GM19239 (cell line): ENCODE data around the gene EIF3D.
"Not testable (repeated sequence)": the region's sequence is repeated elsewhere in the genome, so short reads cannot be mapped to it uniquely, and the experiment has no call there.

Experiments used
- DNase-seq: peaks from one replicate; pipeline ENCODE4 v3.0.0; 2011; ENCODE audit warnings: low spot score; ENCODE audit not compliant: insufficient read length
- FAIRE-seq: peaks from 2 replicates; lab custom pipeline; 2011; peaks lifted over from hg19 to GRCh38; lab: Jason Lieb, UNC

Gene EIF3D

DNA sequence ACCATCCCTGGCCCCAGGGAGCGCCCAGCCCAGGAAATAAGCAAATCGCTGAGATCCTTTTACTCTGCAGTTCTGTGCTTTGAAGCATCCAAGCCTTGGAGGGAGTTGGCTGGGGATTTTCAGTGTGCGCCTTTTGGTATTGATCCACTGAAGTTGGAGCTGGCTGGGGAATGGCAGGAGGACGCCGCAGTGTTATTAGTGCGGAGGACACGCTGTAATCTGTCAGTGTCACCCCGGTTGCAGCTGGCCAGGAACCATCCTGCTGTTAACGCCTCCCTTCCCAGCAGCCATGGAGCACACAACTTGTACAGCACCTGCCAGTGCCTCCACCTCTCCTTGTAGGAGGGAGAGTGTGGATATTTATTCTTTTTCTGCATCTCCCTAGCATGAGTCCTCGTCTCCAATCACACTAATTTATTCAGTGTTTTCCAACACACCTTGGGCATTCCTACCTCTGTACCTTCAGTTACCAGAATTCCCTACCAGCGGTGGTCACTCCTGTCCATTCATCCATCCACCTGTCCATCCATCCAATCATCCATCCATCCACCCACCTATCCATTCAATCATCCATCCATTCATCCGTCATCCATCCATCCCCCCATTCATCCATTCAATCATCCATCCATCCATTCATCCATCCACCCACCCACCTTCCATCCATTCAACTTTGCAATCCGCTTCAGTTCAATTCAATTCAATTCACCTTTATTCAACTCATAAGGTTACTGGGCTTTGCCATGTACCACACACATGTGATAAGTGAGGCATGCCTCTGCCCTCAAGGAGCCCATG lies 21.9 kb upstream of the EIF3D start:
- FAIRE-seq (no peak), DNase-seq (no peak)

DNA sequence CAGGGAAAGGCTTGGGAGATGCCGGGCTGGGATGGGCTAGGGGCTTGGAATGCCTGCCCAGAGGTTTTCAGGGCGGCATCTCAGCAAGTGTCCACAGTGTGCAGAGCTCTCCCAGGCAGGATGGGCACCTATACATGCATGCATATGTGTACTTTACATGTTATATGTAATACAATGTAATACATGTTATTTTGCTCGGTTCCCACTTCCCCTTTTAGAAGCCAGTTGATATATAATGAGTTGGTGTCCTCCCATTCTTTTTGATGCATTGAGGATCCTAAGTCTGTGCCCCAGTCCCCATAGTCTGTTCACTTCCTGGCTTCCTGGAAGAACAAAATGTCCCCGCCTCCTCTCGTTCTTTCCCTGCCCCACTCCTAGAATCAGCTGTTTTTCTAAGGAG lies 20.1 kb upstream of the EIF3D start:
- DNase-seq, result no peak
- no peak for FAIRE-seq

DNA sequence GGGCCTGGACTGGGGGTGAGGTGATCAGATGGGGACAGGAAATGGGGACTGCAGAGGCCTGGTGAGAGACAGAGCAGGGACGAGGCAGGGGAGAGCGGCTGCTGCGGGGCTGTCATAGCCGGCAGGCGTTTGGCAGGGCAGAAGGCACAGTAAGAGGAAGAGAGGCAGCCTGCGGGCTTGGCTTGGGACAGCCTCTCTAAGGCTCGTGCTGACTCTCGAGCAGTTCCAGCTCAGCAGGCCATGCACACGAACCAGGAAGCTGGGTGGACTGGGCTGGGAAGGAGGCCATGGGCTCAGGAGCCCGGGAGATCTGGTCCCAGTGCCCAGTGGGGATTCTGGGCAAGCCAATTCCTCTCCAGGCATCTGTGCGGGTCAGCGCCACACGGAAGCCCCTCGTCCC lies 19.6 kb upstream of the EIF3D start:
- no peak for DNase-seq

DNA sequence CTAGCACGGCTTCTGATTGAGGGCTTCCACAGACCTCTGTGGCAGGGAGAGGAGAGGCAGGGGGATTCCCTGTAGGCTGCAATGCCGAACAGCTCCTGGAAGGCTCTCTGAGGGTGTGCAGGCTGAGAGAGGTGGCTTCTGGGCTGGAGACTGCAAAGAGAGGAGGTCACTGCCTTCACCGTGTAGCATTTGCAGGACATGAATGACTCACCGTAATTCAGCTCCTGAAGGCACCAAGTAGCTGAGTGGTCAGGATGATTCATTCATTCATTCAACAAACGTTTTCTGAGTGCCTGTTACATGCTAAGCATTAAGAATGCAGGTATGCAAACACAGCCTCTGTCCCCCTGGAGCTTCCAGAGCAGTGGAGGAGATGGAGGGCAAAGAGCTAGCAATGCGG lies 18.0 kb upstream of the EIF3D start:
- no peak for DNase-seq
- FAIRE-seq, result no peak

More for the DNA sequence above, 19.6 kb upstream of the EIF3D start:
- no peak for FAIRE-seq

DNA sequence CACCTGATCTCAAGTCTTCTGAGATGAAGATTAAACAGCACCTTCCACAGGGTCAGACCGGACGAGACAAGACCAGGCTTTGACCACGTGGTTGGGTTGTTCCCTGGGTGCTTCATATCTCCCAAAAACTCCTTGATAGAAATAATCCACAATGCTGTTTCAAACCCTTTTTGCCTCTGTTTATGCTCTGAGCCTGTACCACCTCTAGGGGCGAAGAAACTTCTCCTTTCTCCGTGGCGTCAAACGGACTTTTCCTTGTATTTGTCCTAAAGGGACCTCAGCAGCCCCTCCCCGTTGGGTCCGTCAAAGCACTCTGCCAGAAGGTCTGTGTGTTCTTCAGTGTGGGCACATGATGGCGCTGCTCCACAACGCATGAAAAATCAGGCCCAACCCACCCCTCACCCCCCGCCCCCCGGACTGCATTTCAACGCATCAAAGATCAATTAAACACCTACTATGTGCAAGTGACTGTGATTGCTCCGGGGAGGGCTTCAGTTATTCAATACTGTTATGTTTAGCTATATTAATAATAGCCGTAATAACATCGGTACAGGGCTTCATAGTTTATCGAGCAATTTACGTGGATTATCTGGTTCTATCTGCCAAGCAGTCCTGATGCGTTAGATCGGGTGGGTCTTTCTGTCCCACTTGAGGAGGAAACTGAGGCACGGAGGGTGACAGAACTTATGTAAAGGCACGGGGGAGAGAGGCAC lies 17.3 kb upstream of the EIF3D start:
- DNase-seq (no peak), FAIRE-seq (no peak)

DNA sequence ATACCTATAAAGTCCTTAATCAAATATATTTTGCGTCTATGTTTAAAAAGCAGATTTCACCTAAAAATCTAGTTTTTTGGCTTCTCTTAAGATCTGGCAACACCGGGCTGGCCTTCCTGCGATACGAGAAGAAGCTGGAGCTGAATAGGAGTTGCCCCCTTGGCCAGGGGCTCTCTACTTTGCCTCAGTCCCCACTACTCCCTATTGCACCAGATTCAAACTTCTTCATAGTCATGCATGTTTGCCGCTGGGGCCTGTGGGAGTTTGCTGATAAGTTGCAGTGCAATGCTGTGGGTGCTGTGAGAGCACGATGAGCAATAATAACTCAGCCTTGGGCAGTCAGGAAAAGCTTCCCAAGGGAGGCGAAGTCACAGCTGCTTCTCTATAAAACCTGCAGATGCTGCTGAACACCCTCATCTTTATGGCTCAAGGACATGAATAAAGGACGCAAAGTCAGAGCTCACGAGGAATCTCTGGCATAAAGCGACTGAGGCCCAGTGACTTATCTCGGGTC lies 15.2 kb upstream of the EIF3D start:
- no peak for DNase-seq
- FAIRE-seq, result no peak

DNA sequence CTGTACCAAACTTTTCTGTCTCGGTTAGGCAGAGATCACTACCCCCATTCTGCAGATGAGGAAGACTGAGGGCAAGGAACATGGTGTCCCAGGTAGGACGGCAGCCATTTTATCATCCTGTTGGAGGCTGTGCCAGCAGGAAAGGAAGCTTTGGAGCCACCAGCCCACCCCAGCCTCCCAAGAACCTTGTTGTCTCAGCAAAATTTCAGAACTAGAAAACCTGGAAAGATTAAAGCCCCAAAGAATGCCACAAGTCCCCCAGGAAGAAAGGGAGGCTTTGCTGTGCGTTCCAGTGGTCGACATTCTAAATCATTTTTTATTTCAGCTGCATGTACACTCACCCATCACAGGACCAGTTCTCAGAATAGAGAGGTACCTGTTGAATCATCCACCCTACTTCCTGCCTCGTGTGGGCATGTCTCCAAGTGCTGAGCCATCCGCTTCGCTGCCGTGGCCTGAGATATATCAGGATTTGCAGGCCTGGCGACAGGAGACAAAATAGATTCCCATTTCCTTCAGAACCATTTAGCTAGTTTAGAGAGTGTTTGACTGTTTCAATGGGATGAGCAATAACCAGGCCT lies 13.0 kb upstream of the EIF3D start:
- DNase-seq (no peak), FAIRE-seq (no peak)

DNA sequence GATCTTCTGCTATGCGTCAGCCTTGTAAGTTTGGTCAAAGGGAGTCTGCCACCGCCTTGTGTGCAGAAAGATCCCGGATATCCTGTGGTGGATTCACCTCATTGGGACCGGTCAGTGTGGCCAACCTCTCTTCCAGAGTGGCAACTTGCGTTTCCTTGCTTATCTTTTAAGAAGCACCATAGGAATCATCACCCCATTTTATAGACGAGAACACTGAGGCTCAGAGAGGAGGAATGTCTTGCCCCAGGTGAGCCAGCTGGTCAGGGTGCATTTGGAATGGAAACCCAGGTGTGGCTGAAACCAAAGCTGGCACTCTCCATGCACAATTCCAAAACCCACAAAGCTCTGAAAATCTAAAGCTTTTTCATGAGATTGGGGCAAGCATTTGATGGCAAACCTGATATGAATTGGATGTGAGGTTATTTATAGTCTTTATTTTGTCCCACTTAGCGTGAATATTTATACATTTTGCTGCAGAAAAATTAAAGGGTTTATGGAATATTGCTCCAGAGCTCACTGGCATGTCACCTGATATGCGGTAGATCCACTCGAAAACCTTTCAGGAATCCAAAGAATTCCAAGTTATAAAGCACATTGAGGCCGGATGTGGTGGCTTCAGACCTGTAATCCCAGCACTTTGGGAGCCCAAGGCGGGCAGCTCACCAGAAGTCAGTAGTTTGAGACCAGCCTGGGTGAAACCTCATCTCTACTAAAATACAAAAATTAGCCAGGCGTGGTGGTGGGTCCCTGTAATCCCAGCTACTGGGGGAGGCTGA lies 12.1 kb upstream of the EIF3D start:
- no peak for FAIRE-seq

DNA sequence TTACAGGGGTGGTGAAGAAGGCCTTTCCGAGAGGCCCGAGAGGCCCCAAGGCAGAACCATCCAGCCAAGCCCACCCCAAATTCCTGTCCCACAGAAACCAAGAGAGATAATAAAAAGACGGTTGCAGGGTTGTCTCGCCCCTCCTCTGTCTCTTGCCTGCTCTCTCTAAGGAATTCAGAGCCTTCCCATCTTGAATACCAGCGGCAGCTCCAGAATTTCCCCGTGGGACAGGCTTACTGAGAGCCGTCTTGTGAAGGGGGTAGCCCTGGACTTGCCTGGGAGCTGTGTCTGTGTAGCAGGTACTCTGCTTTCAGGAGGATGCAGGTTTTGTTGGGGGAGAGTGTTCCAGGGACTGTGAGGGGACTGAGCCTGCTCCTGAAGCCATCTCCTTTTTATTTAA lies 9.6 kb upstream of the EIF3D start:
- DNase-seq (no peak), FAIRE-seq (no peak)

More for the DNA sequence above, 12.1 kb upstream of the EIF3D start:
- no peak for DNase-seq

DNA sequence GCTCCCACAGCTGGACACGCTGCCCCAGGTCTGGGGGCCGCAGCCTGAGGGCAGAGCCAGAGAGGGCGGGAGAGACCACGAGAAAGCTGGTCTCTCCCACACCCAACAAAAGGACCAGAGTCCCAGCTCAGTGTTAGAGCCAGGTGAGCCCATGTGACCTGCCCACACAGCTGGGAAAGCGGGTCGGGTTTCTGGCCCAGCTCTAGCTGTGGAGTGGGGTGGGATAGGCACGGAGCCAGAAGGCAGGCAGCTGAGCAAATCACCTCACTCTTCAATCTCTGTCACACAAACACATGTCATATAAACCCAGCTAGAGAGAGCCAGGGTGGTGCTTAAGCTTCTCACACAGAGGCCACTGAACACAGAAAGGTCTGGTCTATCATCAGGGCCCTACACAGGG lies 7.8 kb upstream of the EIF3D start:
- FAIRE-seq (no peak), DNase-seq (no peak)

DNA sequence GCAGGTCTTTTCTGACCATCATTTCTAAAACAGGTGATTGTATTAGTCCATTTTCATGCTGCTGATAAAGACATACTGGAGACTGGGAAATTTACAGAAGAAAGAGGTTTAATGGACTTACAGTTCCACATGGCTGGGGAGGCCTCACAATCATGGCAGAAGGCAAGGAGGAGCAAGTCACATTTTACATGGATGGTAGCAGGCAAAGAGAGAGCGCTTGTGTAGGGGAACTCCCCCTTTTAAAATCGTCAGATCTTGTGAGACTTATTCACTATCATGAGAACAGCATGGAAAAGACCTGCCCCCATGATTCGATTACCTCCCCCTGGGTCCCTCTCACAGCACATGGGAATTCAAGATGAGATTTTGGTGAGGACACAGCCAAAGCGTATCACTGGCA lies 4.4 kb upstream of the EIF3D start:
- FAIRE-seq, DNase-seq: not testable (repeated sequence)

DNA sequence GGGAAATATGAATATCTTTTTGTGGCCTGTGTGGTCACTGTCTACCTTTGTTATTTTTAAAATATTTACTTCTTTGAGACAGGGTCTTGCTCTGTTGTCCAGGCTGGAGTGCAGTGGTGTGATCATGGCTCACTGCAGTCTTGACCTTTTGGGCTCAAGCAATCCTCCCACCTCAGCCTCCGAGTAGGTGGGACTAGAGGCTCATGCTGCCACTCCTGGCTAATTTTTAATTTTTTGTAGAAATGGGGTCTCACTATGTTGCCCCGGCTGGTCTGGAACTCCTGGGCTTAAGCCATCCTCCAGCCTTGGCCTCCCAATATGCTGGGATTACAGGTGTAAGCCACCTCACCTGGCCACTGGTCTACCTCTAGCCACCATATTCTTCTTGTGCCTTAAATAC lies 3.5 kb upstream of the EIF3D start:
- DNase-seq, result no peak
- no peak for FAIRE-seq

DNA sequence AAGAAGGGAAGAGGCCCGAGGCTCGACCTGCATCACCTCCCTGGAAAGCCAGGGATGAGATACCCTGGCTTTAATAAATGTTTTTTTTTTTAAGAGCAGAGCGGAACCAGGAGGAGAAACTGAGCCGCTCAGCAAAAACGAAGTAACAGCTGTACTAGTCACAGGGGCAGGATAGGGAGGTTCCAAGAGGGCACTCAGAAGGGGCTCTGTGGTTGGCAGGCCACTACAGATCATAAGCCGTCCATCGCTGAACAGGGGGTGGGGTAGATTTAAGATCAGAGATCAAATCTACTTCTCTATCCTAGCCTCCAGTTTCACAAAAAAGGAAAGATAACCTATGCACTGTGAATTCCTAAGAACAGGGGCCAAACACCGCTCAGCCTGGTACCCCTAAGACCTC lies 625 bp downstream of the EIF3D start:
- FAIRE-seq, result no peak
- DNase-seq, result no peak

DNA sequence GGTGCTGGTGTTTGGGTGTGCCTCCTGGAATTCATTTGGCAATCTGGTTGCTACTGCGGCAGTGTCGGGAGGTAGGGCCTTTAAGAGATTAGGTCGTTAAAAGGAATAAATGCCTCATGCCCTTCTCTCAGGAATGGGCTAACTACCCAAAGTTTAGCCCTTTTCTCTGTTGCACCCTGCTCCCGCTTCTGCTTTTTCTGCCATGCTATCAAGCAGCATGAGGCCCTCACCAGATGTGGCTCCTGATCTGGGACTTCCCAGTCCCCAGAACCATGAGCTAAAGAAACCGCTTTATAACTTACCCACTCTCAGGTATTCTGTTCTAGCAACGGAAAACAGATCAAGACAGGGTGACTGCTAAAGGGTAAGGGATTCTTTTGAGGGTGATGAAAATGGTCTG lies 6.3 kb downstream of the EIF3D start:
- DNase-seq, result no peak
- FAIRE-seq, result no peak

DNA sequence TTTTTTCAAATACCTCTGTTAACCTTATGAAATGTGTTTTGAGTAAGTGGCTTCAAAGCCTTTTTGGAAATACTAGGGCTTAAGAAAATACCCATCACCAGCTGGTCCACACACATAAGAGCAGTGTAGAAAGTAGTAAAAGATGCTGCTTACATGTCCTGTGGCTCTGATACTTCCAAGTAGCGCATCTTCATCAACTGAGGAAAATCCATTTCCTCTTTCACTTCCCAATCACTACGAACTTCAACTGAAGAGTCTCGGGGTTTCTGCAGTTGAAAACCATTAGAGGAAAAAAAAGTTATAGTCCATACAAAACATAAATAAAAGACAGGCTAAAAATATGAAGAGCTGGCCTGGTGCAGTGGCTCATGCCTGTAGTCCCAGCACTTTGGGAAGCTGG lies 8.5 kb downstream of the EIF3D start:
- FAIRE-seq, result no peak

DNA sequence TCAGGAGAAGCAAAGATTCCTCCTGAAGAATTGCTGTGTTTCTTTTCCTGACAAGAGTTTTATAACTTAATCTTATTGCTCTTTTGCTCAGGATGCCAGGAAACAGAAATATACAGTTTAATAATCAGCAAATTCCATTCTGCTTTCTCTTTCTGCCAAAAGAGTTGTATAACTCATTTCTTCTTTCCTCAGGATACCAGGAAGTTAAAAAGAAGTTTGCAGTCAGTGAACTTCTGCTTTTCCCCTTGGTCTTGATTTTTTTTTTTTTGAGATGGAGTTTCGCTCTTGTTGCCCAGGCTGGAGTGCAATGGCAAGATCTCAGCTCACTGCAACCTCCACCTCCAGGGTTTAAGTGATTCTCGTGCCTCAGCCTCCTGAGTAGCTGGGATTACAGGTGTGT lies 9.1 kb downstream of the EIF3D start:
- not testable (repeated sequence) for DNase-seq, FAIRE-seq

More for the DNA sequence above, 8.5 kb downstream of the EIF3D start:
- DNase-seq, result no peak

DNA sequence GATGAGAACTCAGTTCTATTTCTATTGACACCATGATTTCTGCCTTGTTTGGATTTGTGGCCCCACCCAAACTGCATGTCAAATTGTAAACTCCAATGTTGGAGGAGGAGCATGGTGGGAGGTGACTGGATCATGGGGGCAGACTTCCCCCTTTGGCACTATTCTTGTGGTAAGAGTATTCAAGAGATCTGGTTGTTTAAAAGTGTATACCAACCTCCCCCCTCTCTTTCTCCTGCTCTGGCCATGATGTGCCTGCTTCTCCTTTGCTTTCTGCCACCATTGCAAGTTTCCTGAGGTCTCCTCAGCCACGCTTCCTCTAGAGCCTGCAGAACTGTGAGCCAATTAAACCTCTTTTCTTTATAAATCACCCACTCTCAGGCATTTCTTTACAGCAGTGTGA lies 14.2 kb downstream of the EIF3D start:
- FAIRE-seq, result no peak

DNA sequence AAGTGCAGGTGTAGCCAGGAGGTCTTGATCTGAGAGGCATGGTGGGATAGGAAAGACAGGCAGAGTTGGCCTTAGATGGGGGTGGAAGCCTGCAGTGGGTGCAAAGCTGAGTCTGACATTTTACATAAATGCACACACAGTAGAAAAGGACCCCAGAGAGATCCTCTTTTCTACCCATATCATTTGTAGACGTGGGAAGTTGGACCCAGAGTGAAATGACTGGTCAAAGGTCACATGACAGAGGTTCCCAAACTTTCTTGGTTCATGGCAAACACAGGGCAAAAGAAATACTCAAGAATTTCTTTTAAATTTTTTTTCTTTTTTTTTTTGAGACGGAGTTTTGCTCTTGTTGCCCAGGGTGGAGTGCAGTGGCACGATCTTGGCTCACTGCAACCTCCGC lies 16.0 kb downstream of the EIF3D start:
- FAIRE-seq, result no peak
- DNase-seq, result no peak

More for the DNA sequence above, 14.2 kb downstream of the EIF3D start:
- no peak for DNase-seq

DNA sequence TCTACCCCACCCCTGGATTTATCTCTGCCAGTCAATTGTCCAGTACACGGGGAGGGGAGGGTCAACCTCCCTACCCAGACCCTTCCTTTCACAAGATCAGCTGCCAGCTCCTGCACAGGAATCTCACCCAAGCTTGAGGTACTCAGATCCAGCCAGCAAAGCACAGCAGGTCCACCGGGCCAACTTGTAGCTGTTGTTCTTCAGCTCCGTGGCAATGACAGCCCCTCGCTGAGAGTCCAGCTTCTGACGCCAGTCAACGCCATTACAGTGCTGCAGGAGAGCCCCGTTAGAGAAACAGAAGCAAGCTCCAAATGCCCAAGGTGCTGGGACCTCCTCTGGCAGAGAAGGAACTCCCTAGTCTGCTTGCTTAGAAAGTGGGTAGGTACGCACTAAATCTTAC lies 16.6 kb downstream of the EIF3D start:
- DNase-seq (no peak), FAIRE-seq (no peak)
